22Rv1 (cell line): Measurements from ENCODE around the gene TENM4.

Experiments
- ZFX ChIP-seq: fragments of 450-650 bp; IDR thresholded peaks from 2 replicates; pipeline ENCODE4 v1.6.1; 2017; ENCODE audit warnings: antibody characterized with exemption, borderline replicate concordance
- TF ChIP-seq, protein P1 (sequence below): fragments of 450-650 bp; IDR thresholded peaks from 2 replicates; pipeline ENCODE4 v1.5.1; 2017; ENCODE audit warnings: mild to moderate bottlenecking

- TF ChIP-seq, protein P1, sequence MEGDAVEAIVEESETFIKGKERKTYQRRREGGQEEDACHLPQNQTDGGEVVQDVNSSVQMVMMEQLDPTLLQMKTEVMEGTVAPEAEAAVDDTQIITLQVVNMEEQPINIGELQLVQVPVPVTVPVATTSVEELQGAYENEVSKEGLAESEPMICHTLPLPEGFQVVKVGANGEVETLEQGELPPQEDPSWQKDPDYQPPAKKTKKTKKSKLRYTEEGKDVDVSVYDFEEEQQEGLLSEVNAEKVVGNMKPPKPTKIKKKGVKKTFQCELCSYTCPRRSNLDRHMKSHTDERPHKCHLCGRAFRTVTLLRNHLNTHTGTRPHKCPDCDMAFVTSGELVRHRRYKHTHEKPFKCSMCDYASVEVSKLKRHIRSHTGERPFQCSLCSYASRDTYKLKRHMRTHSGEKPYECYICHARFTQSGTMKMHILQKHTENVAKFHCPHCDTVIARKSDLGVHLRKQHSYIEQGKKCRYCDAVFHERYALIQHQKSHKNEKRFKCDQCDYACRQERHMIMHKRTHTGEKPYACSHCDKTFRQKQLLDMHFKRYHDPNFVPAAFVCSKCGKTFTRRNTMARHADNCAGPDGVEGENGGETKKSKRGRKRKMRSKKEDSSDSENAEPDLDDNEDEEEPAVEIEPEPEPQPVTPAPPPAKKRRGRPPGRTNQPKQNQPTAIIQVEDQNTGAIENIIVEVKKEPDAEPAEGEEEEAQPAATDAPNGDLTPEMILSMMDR: no peak
- no peak for TF ChIP-seq ZFX
Observed at GRCh38 chr11:79174045-79175008, 266.5 kb downstream of the TENM4 start.
